Left ventricle myocardium superior (tissue), 1 donor: Measurements from ENCODE around the gene SELENOT. TPM values are rescaled to one million over a fixed set of nuclear protein-coding genes. Genes with fewer than 3 reads are reported as not detected.

Experiments
- ATAC-seq: fragments of 200-7000 bp; cut with Tn5 transposase; one replicate; pipeline ENCODE4 v1.9.1; 2020; ENCODE audit warnings: mild to moderate bottlenecking, moderate library complexity
- DNase-seq: peaks from one replicate; pipeline ENCODE4 v3.0.0-alpha.2; 2020
- intact Hi-C: fragments of 100-400 bp; cut with micrococcal nuclease; formaldehyde crosslinking; loops from one replicate; pipeline ENCODE4 v1.11.0; 2022
- total RNA-seq: library from RNA; stranded (reverse); fragmentation: NEBNext Ultra II Directional; extraction: Animal tissue kit (Norgen Biotek cat#: 25700); gene quantifications from one replicate; pipeline ENCODE4 v1.2.1, GENCODE V29; 2021
- donor health status: DM: no; HTN: yes; CAD: no; lungs with severe emphysema.

Gene SELENOT
- total RNA-seq, 1 donor from 2014 or later, result 63.3 TPM

DNA sequence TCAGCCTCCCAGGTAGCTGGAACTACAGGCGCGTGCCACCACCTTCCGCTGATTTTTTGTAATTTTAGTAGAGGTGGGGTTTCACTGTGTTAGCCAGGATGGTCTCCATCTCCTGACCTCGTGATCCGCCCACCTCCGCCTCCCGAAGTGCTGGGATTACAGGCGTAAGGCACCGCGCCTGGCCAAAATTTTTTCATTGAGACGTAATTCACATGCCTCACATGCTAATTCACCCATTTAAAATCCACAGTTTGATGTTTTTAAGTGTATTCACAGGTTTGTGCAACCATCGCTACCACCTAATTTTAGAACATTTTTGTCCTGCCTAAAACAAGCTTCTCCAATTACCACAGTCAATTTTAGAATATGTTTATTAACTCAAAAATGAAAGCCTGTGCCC is 37.1 kb downstream of the SELENOT start:
- ATAC-seq (no peak), DNase-seq (no peak)
- intact Hi-C loops, result no loop called here

DNA sequence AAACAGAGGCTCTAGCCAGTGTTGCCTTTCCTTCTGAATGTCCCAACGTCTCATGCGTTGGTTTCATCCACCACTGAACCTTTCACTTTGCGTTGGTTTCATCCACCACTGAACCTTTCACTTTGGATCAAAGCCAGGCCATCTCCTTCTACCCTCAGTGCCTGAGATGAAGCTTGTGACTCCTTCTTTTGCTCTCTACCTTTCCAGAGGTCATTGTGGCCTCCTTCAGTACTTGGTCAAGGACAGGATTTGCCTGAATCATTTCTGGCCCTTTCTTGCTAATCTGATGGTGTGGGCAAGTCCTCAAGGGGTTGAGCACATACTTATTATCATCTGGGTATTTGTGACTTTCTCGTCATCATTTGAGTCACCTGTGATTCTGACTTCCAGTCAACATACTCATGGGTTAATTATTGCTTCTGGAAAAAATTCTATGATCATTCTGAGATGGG is 50.0 kb downstream of the SELENOT start:
- DNase-seq (no peak), ATAC-seq (no peak)
- intact Hi-C loops, result no loop called here

DNA sequence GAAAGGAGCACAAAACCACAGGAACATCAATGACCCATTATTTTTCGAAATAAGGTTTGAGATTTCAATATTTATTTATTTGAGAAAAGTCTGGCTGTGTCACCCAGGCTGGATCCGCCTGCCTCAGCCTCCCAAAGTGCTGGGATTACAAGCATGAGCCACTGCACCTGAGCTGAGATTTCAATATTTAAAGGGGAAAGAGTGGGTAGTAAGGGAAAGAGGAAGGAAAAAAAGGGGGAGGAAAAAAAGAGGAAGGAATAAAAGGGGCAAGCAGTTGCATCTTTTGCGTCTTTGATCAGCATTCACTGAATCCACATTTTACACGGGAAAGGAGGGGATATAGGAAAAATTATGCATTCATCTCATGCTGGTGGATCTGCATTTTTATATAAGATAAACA is 53.2 kb downstream of the SELENOT start:
- intact Hi-C loops, result no loop called here
- ATAC-seq, result no peak

DNA sequence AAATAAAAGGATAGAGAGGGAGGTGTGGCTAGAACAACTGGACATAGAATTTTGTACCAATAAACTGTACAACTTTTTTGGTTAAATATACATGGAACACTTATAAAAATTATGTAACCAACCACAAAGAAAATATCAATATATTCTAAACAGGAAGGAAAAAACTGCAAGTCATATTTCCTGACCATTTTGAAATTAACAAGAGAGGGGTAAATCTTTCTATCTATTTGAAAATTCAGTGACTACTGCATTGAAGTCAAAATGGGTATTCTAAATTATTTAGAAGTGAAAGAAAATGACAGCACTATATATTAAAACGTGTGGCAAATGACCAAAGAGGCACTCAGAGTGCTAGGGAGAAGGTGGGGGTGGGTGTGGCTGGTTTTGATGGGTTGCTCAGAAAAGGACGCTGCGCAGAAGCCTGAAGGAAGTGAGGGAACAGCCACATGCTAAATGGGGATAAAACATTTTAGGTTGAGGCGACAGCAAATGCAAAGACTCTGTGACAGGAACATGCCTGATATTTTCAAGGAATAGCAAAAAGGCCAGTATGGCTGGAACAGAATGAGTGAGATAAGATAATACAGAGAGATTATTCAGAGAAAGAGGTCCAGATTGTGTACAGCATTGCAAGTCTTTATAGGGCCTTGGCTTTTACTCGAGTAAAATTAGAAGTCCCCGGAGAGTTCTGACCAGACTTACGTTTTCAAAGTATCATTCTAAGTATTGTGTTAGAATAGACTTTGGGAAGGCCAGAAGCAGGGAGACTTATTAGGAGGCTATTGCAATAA is 59.5 kb downstream of the SELENOT start:
- ATAC-seq (no peak), DNase-seq (no peak)
- intact Hi-C loops, result no loop called here

More for the DNA sequence above, 53.2 kb downstream of the SELENOT start:
- no peak for DNase-seq

DNA sequence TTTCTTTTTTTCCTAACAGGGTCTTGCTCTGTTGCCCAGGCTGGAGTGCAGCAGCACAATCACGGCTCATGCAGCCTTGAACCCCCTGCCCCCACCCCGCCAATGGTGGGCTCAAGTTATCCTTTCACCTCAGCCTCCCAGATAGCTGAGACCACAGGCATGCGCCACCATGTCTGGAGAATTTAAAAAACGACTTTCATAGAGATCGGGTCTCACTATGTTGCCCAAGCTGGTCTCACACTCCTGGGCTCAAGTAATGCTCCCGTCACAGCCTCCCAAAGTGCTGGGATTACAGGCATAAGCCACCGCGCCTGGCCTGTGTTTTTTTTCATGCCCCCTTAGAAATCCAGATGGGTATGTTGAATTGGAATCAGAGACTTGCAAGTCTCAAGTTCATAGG is 60.3 kb downstream of the SELENOT start:
- intact Hi-C loops, result no loop called here
- ATAC-seq (no peak), DNase-seq (no peak)

DNA sequence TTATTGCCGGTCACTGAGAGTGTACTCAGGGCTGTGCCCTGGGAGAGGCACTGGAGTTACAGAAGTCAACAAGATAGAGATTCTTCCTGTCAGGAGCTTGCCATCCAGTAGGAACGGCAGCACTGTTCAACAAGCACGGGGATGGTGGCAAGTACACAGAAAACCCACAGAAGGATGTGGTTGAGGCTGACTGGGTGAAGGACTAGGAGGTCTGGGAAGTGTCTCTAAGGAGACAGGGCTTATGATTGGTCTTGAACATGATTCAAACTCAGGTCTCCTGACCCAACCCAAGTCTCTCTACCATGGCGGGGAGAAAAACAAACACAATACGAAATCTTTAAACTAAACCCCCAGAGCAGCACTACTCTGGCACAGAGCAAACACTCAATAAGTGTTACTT is 63.0 kb downstream of the SELENOT start:
- ATAC-seq (no peak), DNase-seq (no peak)
- intact Hi-C loops, result no loop called here

DNA sequence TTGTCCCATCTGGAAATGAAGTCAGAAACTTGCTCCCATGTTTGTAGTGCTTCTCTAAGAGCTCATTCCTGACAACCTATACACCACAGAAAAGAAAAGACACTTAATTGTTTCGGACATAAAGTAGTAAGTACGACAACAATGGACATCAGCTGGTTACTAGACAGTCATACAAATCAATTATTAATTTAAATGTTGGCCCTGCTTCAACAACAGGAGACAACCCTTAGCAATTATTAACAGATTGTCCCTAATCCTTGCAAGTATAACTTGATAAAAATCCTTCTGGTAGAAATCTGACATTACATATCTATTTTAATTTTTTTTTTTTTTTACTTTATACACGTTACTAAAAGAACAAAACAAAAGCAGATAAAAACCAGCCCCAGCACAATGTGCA is 70.8 kb downstream of the SELENOT start:
- intact Hi-C loops, result no loop called here
- ATAC-seq, result no peak
- DNase-seq, result no peak

DNA sequence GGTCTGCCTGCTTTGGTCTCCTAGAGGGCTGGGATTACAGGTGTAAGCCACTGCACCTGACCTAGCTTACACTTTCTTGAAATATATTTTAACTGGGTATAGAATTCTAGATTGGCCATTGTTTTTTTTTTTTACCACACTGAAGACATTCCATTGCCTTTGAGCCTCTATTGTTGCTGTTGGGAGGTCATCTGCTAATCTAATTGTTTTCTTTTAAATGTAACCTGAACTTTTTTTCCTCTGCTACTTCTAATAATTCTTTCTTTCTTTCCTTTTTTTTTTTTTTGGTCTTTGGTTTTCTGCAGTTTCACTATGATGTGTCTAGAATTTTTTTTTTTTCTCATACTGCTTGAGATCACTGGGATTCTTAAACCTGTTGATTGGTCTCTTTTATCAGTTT is 72.5 kb downstream of the SELENOT start:
- intact Hi-C loops, result no loop called here
- ATAC-seq (no peak), DNase-seq (no peak)

Other genes starting within 250 kb of the SELENOT start
- 22.7 TPM for gene TSC22D2, start 195.0 kb upstream of the SELENOT start, total RNA-seq
- gene SERP1, start 56.8 kb upstream of the SELENOT start, total RNA-seq, result 23.0 TPM
- 80.2 TPM for gene EIF2A, start 56.5 kb upstream of the SELENOT start, total RNA-seq
- gene ERICH6, start 100.6 kb downstream of the SELENOT start, total RNA-seq, result not detected
- gene SIAH2, start 159.8 kb downstream of the SELENOT start, total RNA-seq, result 23.2 TPM